H9 (cell line): ENCODE data around the gene FRZB. TPM values are rescaled to one million over a fixed set of nuclear protein-coding genes. Genes with fewer than 3 reads are reported as not detected.

Experiments used
- DNase-seq: peaks from one replicate; pipeline ENCODE4 v3.0.0-alpha.2; 2017
- H2AFZ ChIP-seq: one replicate; pipeline ENCODE4 v1.6.1; 2013; ENCODE audit warnings: mild to moderate bottlenecking, low read length, control low read depth, moderate library complexity
- H2AK5ac ChIP-seq: 2 replicates; pipeline ENCODE4 v1.6.1; 2013; ENCODE audit warnings: low read length, control low read depth, mixed read lengths; ENCODE audit not compliant: insufficient read length
- H2BK120ac ChIP-seq: one replicate; pipeline ENCODE4 v1.6.1; 2013; ENCODE audit warnings: low read depth, mild to moderate bottlenecking, low read length, control low read depth, inconsistent platforms; ENCODE audit not compliant: poor library complexity, severe bottlenecking
- H2BK12ac ChIP-seq: 2 replicates; pipeline ENCODE4 v1.6.1; 2013; ENCODE audit warnings: low read length, control low read depth, mixed read lengths, low read depth; ENCODE audit not compliant: insufficient read length
- H2BK15ac ChIP-seq: 2 replicates; pipeline ENCODE4 v1.6.1; 2013; ENCODE audit warnings: low read depth, low read length, control low read depth
- H2BK20ac ChIP-seq: one replicate; pipeline ENCODE4 v1.6.1; 2013; ENCODE audit warnings: low read depth, mild to moderate bottlenecking, low read length, control low read depth, inconsistent platforms; ENCODE audit not compliant: poor library complexity, severe bottlenecking
- H2BK5ac ChIP-seq: 2 replicates; pipeline ENCODE4 v1.6.1; 2013; ENCODE audit warnings: low read length, control low read depth, mixed read lengths; ENCODE audit not compliant: insufficient read length
- H3K14ac ChIP-seq: 2 replicates; pipeline ENCODE4 v1.6.1; 2013; ENCODE audit warnings: low read length, control low read depth; ENCODE audit not compliant: insufficient read depth
- H3K18ac ChIP-seq: 2 replicates; pipeline ENCODE4 v1.6.1; 2013; ENCODE audit warnings: low read depth, mild to moderate bottlenecking, mixed read lengths, low read length, control low read depth; ENCODE audit not compliant: insufficient read length
- H3K23ac ChIP-seq: 2 replicates; pipeline ENCODE4 v1.6.1; 2013; ENCODE audit warnings: low read length, control low read depth, mixed read lengths, low read depth; ENCODE audit not compliant: insufficient read length
- H3K23me2 ChIP-seq: 2 replicates; pipeline ENCODE4 v1.6.1; 2013; ENCODE audit warnings: low read depth, mild to moderate bottlenecking, mixed read lengths, low read length, control low read depth; ENCODE audit not compliant: insufficient read length, poor library complexity, severe bottlenecking
- H3K27ac ChIP-seq: 2 replicates; pipeline ENCODE4 v1.5.1; 2013; ENCODE audit warnings: low read length, control low read depth, mixed read lengths, low read depth; ENCODE audit not compliant: insufficient read length
- H3K27me3 ChIP-seq: 2 replicates; pipeline ENCODE4 v1.6.1; 2013; ENCODE audit warnings: low read length, control low read depth, inconsistent platforms; ENCODE audit not compliant: insufficient read depth
- H3K4ac ChIP-seq: 2 replicates; pipeline ENCODE4 v1.6.1; 2013; ENCODE audit warnings: low read depth, mild to moderate bottlenecking, control low read depth, inconsistent platforms, low read length, moderate library complexity
- H3K4me1 ChIP-seq: 2 replicates; pipeline ENCODE4 v1.6.1; 2013; ENCODE audit warnings: low read length, control low read depth, inconsistent platforms; ENCODE audit not compliant: insufficient read depth
- H3K4me2 ChIP-seq: 2 replicates; pipeline ENCODE4 v1.6.1; 2013; ENCODE audit warnings: low read length, control low read depth, mixed read lengths; ENCODE audit not compliant: insufficient read length, insufficient read depth
- H3K56ac ChIP-seq: 2 replicates; pipeline ENCODE4 v1.6.1; 2013; ENCODE audit warnings: low read depth, mild to moderate bottlenecking, mixed read lengths, low read length, control low read depth; ENCODE audit not compliant: insufficient read length
- H3K79me1 ChIP-seq: 2 replicates; pipeline ENCODE4 v1.6.1; 2013; ENCODE audit warnings: low read depth, mild to moderate bottlenecking, moderate library complexity, low read length, control low read depth, inconsistent platforms; ENCODE audit not compliant: insufficient read depth, poor library complexity, severe bottlenecking
- H3K79me2 ChIP-seq: 2 replicates; pipeline ENCODE4 v1.6.1; 2013; ENCODE audit warnings: low read length, control low read depth, inconsistent platforms; ENCODE audit not compliant: insufficient read depth
- H3K9ac ChIP-seq: 2 replicates; pipeline ENCODE4 v1.6.1; 2013; ENCODE audit warnings: low read length, control low read depth, mixed read lengths; ENCODE audit not compliant: insufficient read length; ENCODE audit errors: extremely low read depth
- H3K9me3 ChIP-seq: one replicate; pipeline ENCODE4 v1.6.1; 2013; ENCODE audit warnings: low read depth, low read length, inconsistent platforms; ENCODE audit not compliant: control insufficient read depth
- H3T11ph ChIP-seq: one replicate; pipeline ENCODE4 v1.6.1; 2013; ENCODE audit warnings: mild to moderate bottlenecking, low read length, control low read depth, inconsistent platforms
- H4K20me1 ChIP-seq: one replicate; pipeline ENCODE4 v1.6.1; 2013; ENCODE audit not compliant: control insufficient read depth, insufficient read length, insufficient read depth
- H4K5ac ChIP-seq: 2 replicates; pipeline ENCODE4 v1.6.1; 2013; ENCODE audit warnings: low read depth, mild to moderate bottlenecking, mixed read lengths, low read length, control low read depth; ENCODE audit not compliant: insufficient read length
- H4K8ac ChIP-seq: replicated peaks from 2 replicates; pipeline ENCODE4 v1.6.1; 2013; ENCODE audit warnings: low read length, control low read depth, mixed read lengths, low read depth; ENCODE audit not compliant: insufficient read length
- H4K91ac ChIP-seq: 2 replicates; pipeline ENCODE4 v1.6.1; 2013; ENCODE audit warnings: low read depth, mild to moderate bottlenecking, moderate library complexity, mixed read lengths, low read length, control low read depth; ENCODE audit not compliant: insufficient read length
- H3K27ac Mint-ChIP-seq, 3 experiments: 2 replicates in 2 of 3; 3 replicates in 1 of 3; pipeline ENCODE4 v1.8.0; 2020 to 2021; ENCODE audit warnings: mixed read lengths in 3 of 3, mild to moderate bottlenecking in 1 of 3, moderate library complexity in 1 of 3
- H3K27me3 Mint-ChIP-seq: 2 replicates; pipeline ENCODE4 v1.8.0; 2021; ENCODE audit warnings: low read depth, mild to moderate bottlenecking, moderate library complexity, mixed read lengths
- H3K36me3 Mint-ChIP-seq, 3 experiments: 2 replicates in 2 of 3; 3 replicates in 1 of 3; pipeline ENCODE4 v1.8.0; 2020 to 2021; ENCODE audit warnings: low read depth in 3 of 3, mixed read lengths in 3 of 3; ENCODE audit not compliant: insufficient read depth in 1 of 3
- H3K4me1 Mint-ChIP-seq, 2 experiments: 2 replicates each; pipeline ENCODE4 v1.8.0; 2020; ENCODE audit warnings: mixed read lengths in 2 of 2
- H3K4me3 Mint-ChIP-seq, 2 experiments: 2 replicates in 1 of 2; 3 replicates in 1 of 2; pipeline ENCODE4 v1.8.0; 2020 to 2021; ENCODE audit warnings: mild to moderate bottlenecking in 2 of 2, mixed read lengths in 2 of 2, moderate library complexity in 1 of 2
- H3K9me3 Mint-ChIP-seq, 2 experiments: 2 replicates in 1 of 2; 3 replicates in 1 of 2; pipeline ENCODE4 v1.8.0; 2020; ENCODE audit warnings: mild to moderate bottlenecking in 2 of 2, mixed read lengths in 2 of 2, moderate library complexity in 1 of 2
- CTCF ChIP-seq: fragments of 200-600 bp; sonication (generic); conservative IDR thresholded peaks from 3 replicates; pipeline ENCODE4 v1.8.0; 2021; ENCODE audit warnings: antibody characterized with exemption, mild to moderate bottlenecking
- WGBS: extraction: QIAGEN DNeasy Blood & Tissue Kit; methylation state at CpG from one replicate; pipeline ENCODE4 v1.1.7; 2013; ENCODE audit warnings: missing lambda C conversion rate, low lambda C conversion rate, mixed read lengths; ENCODE audit not compliant: insufficient read length; ENCODE audit errors: extremely low coverage; 5-methylcytosine and 5-hydroxymethylcytosine counted together
- total RNA-seq: library from RNA; stranded (reverse); gene quantifications from 2 replicates; pipeline ENCODE4 v1.2.1, GENCODE V29; 2021

Gene FRZB
- total RNA-seq, 1 experiment from 2014 or later, result 1.1 TPM

- H3T11ph ChIP-seq, result no peak overlapping the region
- no peaks in the 10 kb centered on the region for H3K4me1 ChIP-seq
- no peaks in the 10 kb centered on the region for H3K79me2 ChIP-seq
- no peak overlapping the region for H2BK120ac ChIP-seq
- H3K27me3 ChIP-seq, result no peaks in the 10 kb centered on the region
- H3K79me1 ChIP-seq, result no peaks in the 10 kb centered on the region
- Mint-ChIP-seq H3K4me1 (peaks cover 4 to 12% of the 10 kb centered on the region in 2 experiments; a peak in 3 of 4 replicates), H3K9me3 (no peaks in the 10 kb centered on the region), H3K4me3 (no peak overlapping the region), H3K36me3 (no peaks in the 10 kb centered on the region), H3K27me3 (peaks cover 1% of the 10 kb centered on the region; the same call in 1 of the 2 replicates), H3K27ac (no peak overlapping the region)
- TF ChIP-seq CTCF, result no peak
- no peaks in the 10 kb centered on the region for H3K23me2 ChIP-seq
- H3K27ac ChIP-seq, result no peak overlapping the region
- H3K23ac ChIP-seq, result no peak overlapping the region
- WGBS, result no CpG with 5 or more reads among the region's 3 CpGs
- H4K8ac ChIP-seq, result no peak overlapping the region
- H3K4me2 ChIP-seq, result no peak overlapping the region
- H4K20me1 ChIP-seq, result no peaks in the 10 kb centered on the region
- no peak overlapping the region for H4K91ac ChIP-seq
- DNase-seq, result no peak
- no peaks in the 10 kb centered on the region for H3K9me3 ChIP-seq
- no peak overlapping the region for H2BK5ac ChIP-seq
- H2BK20ac ChIP-seq, result no peak overlapping the region
- H3K18ac ChIP-seq, result no peak overlapping the region
- no peak overlapping the region for H2BK15ac ChIP-seq
- no peak overlapping the region for H3K4ac ChIP-seq
- H2BK12ac ChIP-seq, result no peak overlapping the region
- H3K56ac ChIP-seq, result no peak overlapping the region
- no peak overlapping the region for H3K9ac ChIP-seq
- H4K5ac ChIP-seq, result no peak overlapping the region
- H2AK5ac ChIP-seq, result no peak overlapping the region
- no peak overlapping the region for H2AFZ ChIP-seq
- H3K14ac ChIP-seq, result no peak overlapping the region
These were observed 7.8 kb downstream of the FRZB start for GRCh38 chr2:182858671-182859070.
